Psoas muscle (tissue), 8 donors: ENCODE results near the gene TMEM269. TPM values are rescaled to one million over a fixed set of nuclear protein-coding genes. Genes with fewer than 3 reads are reported as not detected.

ENCODE experiments used
- ATAC-seq, 4 donors: fragments of 200-7000 bp; cut with Tn5 transposase; one replicate each; pipeline ENCODE4 v1.9.1; 2020; ENCODE audit warnings: moderate library complexity in 3 of 4, mild to moderate bottlenecking in 2 of 4
- DNase-seq, 2 donors: peaks; one replicate each; pipeline ENCODE4 v3.0.0-alpha.2; 2020
- H3K27ac ChIP-seq: fragments of 200-600 bp; one replicate; pipeline ENCODE4 v1.8.0; 2022
- H3K27me3 ChIP-seq, 3 donors: fragments of 200-600 bp in 1 of 3; one replicate each; pipeline versions ENCODE4 v1.6.1 to v1.8.0; 2013 to 2022; ENCODE audit warnings: low read length in 2 of 3, mild to moderate bottlenecking in 2 of 3, moderate library complexity in 1 of 3; ENCODE audit not compliant: insufficient read depth in 3 of 3
- H3K36me3 ChIP-seq, 2 donors: fragments of 200-600 bp in 1 of 2; one replicate each; pipeline versions ENCODE4 v1.6.1 to v1.8.0; 2013 to 2022; ENCODE audit warnings: low read depth in 1 of 2, mild to moderate bottlenecking in 1 of 2, moderate library complexity in 1 of 2; ENCODE audit not compliant: insufficient read depth in 1 of 2
- H3K4me1 ChIP-seq: fragments of 200-600 bp; one replicate; pipeline ENCODE4 v1.8.0; 2022
- H3K4me3 ChIP-seq: fragments of 200-600 bp; one replicate; pipeline ENCODE4 v1.8.0; 2022; ENCODE audit warnings: mild to moderate bottlenecking
- H3K9me3 ChIP-seq: fragments of 200-600 bp; one replicate; pipeline ENCODE4 v1.8.0; 2022
- WGBS, 3 donors: extraction: QIAGEN DNeasy Blood & Tissue Kit; methylation state at CpG; one replicate each; pipeline versions ENCODE4 v1.1.6 to v1.1.7; 2013; 5-methylcytosine and 5-hydroxymethylcytosine counted together
- intact Hi-C, 2 donors: fragments of 100-400 bp; cut with DNase I; formaldehyde crosslinking; loops; one replicate each; pipeline versions ENCODE4 v1.11.0 to v1.14.2; 2022
- polyA plus RNA-seq, 3 donors: library from polyadenylated mRNA; stranded (reverse); fragments of 200-250 nt; gene quantifications; one replicate each; pipeline ENCODE4 v1.2.3, GENCODE V29; 2013
- total RNA-seq, 4 donors: library from RNA; stranded (reverse); fragmentation: NEBNext Ultra II Directional in 2 of 4; extraction: Animal tissue kit (Norgen Biotek cat#: 25700) in 2 of 4; gene quantifications; one replicate each; pipeline versions ENCODE4 v1.2.1 to v1.2.4, GENCODE V29; 2021 to 2023
- TF ChIP-seq, protein P1 (sequence below): fragments of 200-600 bp; IDR thresholded peaks from one replicate; pipeline ENCODE4 v1.8.0; 2022; ENCODE audit warnings: antibody characterized with exemption
- donor health status: healthy with polysubstance abuse.
- donor health status: DM: no; HTN: no; CAD: no; lungs with moderate emphysema.
- donor health status: Bipolar disorder and iron deficiency.
- donor health status: healthy.
- donor health status: DM: yes; HTN: yes; CAD: no.
- donor health status: DM: no; HTN: no; CAD: no.
- donor health status: DM: no; HTN: no; CAD: no.
- donor health status: DM: yes; HTN: yes; CAD: no.

TMEM269 gene
- total and polyA plus RNA-seq, 7 donors = 0.05 to 0.89 (median 0.15) TPM

DNA sequence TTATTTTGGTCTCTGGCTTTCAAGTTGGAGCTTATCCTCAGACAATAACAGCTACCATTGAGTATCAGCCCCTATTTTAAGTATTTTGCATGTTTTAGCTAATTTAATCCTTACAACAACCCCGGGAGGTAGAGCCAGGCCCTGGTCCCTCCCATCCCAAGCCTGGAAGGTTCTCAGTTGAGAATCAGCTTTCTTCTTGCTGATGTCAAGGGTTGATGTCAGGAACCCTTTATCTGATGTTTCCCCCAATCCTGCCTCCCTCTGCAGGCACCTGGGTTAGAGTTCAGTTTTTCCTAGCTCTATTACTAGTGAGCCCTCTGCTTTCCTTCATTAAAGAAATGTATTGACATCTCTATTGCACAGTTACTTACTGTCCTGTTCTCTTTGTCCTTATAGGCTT, 36.0 kb downstream of the TMEM269 start:
- intact Hi-C loops = no loop called here
- TF ChIP-seq, protein P1, sequence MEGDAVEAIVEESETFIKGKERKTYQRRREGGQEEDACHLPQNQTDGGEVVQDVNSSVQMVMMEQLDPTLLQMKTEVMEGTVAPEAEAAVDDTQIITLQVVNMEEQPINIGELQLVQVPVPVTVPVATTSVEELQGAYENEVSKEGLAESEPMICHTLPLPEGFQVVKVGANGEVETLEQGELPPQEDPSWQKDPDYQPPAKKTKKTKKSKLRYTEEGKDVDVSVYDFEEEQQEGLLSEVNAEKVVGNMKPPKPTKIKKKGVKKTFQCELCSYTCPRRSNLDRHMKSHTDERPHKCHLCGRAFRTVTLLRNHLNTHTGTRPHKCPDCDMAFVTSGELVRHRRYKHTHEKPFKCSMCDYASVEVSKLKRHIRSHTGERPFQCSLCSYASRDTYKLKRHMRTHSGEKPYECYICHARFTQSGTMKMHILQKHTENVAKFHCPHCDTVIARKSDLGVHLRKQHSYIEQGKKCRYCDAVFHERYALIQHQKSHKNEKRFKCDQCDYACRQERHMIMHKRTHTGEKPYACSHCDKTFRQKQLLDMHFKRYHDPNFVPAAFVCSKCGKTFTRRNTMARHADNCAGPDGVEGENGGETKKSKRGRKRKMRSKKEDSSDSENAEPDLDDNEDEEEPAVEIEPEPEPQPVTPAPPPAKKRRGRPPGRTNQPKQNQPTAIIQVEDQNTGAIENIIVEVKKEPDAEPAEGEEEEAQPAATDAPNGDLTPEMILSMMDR = no peak
- Histone ChIP-seq H3K27me3 (no peaks in the 10 kb centered on the region), H3K4me3 (no peak overlapping the region), H3K4me1 (peaks cover 22% of the 10 kb centered on the region), H3K27ac (no peak overlapping the region), H3K9me3 (no peaks in the 10 kb centered on the region), H3K36me3 (no peaks in the 10 kb centered on the region)
- DNase-seq (no peak), ATAC-seq (no peak)
- 48 to 59% (median 52%) methylated on average over 1 of the region's 1 CpG for WGBS, 3 donors

DNA sequence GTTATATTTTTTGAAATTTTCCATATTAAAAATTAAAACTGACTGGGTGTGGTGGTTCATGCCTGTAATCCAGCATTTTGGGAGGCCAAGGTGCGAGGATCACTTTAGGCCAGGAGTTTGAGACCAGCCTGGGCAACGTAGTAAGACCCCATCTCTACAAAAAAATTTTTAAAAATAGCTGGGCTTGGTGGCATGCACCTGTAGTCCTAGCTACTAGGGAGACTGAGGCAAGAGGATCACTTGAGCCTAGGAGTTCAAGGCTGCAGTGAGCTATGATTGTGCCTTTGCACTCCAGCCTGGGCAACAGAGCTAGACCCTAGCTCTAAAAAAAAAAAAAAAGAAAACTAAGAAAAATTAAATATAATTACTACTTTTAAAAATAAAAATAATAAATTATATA, 36.9 kb downstream of the TMEM269 start:
- no peaks in the 10 kb centered on the region for H3K27me3 ChIP-seq
- no peaks in the 10 kb centered on the region for H3K9me3 ChIP-seq
- H3K36me3 ChIP-seq = no peaks in the 10 kb centered on the region
- no peak for ATAC-seq
- intact Hi-C loops = no loop called here
- H3K27ac ChIP-seq = no peak overlapping the region
- peaks cover 18% of the 10 kb centered on the region for H3K4me1 ChIP-seq
- TF ChIP-seq, protein P1 = no peak
- WGBS, 3 donors = 96 to 99% (median 98%) methylated on average over 2 of the region's 2 CpGs
- H3K4me3 ChIP-seq = no peak overlapping the region
- no peak for DNase-seq

DNA sequence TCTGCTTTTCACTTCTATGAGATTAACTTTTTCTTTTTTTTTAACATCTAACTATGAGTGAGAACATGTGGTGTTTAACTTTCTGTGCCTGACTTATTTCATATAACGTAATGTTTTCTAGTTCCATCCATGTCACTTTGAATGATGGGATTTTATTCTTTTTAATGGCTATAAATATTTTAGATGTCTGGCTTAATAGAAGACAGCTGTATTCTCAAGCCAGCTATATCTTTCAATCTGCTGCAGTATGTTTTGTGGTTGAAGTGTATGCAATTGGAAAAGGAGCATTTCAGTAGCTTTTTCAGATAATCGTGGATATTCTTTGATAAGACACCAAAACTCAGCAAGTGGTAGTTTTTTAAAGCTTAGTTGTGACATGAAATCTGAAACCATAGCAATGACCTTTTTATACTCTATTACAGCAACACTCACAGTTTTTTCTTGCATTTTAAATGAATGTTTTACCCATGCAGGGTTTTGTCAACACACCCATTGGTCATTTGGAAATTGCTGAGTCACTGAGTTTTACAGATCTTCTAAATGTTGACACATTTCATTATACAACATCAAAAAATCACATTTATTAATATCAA, 38.1 kb downstream of the TMEM269 start:
- no peaks in the 10 kb centered on the region for H3K27me3 ChIP-seq
- peaks cover 14% of the 10 kb centered on the region for H3K4me1 ChIP-seq
- H3K27ac ChIP-seq = no peak overlapping the region
- intact Hi-C loops = no loop called here
- H3K36me3 ChIP-seq = peaks cover 0 to 6% of the 10 kb centered on the region in 2 donors
- no peaks in the 10 kb centered on the region for H3K9me3 ChIP-seq
- ATAC-seq (no peak), DNase-seq (no peak)
- 44 to 68% (median 53%) methylated on average over 2 of the region's 2 CpGs for WGBS, 3 donors
- TF ChIP-seq, protein P1 = no peak
- no peak overlapping the region for H3K4me3 ChIP-seq

DNA sequence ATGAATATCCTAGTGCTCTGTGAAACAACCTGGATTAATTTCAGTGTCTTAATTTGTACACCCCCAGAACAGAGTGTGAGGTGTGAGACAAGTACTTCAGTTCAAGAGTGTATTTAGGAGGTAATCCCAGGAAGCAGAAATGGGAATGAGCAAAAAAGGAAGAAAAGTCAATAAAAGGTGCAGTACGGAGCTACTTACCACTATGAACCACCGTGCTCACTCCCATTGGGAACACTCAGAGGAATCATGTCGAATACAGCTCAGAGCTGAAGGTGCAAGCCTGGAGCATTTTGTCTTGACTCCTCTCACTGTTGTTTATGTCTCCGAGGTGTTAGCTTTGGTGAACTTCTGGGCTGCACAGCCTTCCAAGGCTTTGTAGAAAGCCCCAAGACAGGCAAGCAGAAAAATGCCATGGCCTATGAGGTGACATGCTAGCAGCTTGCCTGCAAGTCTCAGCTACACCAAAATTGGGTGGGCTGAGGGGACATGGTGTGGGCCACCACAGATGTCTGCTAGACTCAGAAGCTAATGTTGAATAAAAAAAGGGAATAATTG, 39.8 kb downstream of the TMEM269 start:
- H3K4me3 ChIP-seq = no peak overlapping the region
- H3K27ac ChIP-seq = no peak overlapping the region
- no peak for DNase-seq
- peaks cover 14% of the 10 kb centered on the region for H3K4me1 ChIP-seq
- no peak for ATAC-seq
- intact Hi-C loops = no loop called here
- no peaks in the 10 kb centered on the region for H3K9me3 ChIP-seq
- H3K27me3 ChIP-seq = no peaks in the 10 kb centered on the region
- 93 to 97% (median 95%) methylated on average over 4 of the region's 4 CpGs for WGBS, 3 donors
- H3K36me3 ChIP-seq = peaks cover 0 to 22% of the 10 kb centered on the region in 2 donors
- TF ChIP-seq, protein P1 = no peak
